Neural progenitor cell (in vitro differentiated cells): ENCODE data around the gene DUSP18.

Experiments used
- EZH2 ChIP-seq: fragments of 200-600 bp; sonication (generic); IDR thresholded peaks from 2 replicates; pipeline ENCODE4 v1.6.1; 2017; ENCODE audit warnings: antibody characterized with exemption, mild to moderate bottlenecking, moderate library complexity
- TF ChIP-seq, protein P1 (sequence below): fragments of 200-600 bp; sonication (generic); IDR thresholded peaks from 2 replicates; pipeline ENCODE4 v1.5.1; 2017; ENCODE audit warnings: antibody characterized with exemption, mild to moderate bottlenecking

DNA sequence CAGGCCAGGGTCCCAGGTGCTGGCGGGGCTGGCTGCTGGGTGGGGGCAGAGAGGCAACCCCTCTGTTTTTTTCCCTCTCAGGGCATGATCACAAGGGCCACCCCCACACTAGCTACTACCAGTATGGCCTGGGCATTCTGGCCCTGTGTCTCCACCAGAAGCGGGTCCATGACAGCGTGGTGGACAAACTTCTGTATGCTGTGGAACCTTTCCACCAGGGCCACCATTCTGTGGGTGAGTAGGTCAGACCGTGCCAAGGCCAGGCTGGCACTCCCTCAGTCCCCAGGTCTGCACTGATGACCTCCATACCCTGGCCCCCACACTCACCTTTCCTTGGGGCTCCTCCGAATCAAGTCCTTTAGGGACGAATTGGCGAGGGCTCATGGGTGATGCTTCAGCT is 53.4 kb downstream of the DUSP18 start:
- TF ChIP-seq, protein P1, sequence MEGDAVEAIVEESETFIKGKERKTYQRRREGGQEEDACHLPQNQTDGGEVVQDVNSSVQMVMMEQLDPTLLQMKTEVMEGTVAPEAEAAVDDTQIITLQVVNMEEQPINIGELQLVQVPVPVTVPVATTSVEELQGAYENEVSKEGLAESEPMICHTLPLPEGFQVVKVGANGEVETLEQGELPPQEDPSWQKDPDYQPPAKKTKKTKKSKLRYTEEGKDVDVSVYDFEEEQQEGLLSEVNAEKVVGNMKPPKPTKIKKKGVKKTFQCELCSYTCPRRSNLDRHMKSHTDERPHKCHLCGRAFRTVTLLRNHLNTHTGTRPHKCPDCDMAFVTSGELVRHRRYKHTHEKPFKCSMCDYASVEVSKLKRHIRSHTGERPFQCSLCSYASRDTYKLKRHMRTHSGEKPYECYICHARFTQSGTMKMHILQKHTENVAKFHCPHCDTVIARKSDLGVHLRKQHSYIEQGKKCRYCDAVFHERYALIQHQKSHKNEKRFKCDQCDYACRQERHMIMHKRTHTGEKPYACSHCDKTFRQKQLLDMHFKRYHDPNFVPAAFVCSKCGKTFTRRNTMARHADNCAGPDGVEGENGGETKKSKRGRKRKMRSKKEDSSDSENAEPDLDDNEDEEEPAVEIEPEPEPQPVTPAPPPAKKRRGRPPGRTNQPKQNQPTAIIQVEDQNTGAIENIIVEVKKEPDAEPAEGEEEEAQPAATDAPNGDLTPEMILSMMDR = no peak
- TF ChIP-seq EZH2 = no peak
